ENCODE results near the gene CSTF3.
A peak's percentile ranks its signal among the peaks of the same experiment; 100 is the strongest.

CSTF3 gene

DNA sequence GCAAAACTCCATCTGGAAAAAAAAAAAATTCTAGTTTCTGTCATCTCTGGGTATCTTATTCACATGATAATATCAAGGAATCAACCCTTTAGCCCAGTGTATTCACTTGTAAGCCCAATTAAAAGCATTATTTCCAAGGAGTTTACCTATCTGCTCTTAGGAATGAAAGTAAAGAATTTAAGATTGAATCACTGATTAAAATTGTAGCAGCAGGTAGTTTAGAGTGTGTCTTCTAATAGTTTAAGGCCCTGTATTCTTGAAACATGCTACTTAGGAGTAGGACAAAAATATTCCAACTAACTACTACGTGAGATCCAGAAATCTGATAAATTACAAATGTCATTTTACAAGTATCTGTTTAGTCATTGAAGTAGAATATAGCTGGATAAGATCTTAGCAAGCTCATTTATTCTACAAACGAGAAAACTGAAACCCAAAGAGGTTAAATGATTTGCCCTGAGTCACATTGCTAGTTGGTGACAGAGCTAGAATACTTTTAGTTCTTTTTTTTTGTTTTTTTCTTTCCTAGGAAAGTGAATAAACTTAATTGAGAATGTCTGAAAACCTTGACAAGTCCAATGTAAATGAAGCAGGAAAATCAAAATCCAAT is 118.0 kb downstream of the CSTF3 start:
- no peak for DNase-seq (ENCODE audit: low read depth in 2 of 2)

GRCh38 chr11:33040862-33041453 is 120.3 kb downstream of the CSTF3 start:
- DNase-seq (ENCODE audit: low read depth in 2 of 2), result no peak

- no peak for DNase-seq (ENCODE audit: low read depth in 2 of 2)
These were observed 121.0 kb downstream of the CSTF3 start for GRCh38 chr11:33040033-33040861.

- DNase-seq (ENCODE audit: low read depth in 2 of 2), result peak; percentile 88 to 90
These were observed 121.8 kb downstream of the CSTF3 start, which contains the start of gene TCP11L1 for GRCh38 chr11:33039274-33040032. Gene TCP11L1 (plus strand): TSS chr11:33039572. CDS start chr11:33043774, 4,202 bp downstream.

DNA sequence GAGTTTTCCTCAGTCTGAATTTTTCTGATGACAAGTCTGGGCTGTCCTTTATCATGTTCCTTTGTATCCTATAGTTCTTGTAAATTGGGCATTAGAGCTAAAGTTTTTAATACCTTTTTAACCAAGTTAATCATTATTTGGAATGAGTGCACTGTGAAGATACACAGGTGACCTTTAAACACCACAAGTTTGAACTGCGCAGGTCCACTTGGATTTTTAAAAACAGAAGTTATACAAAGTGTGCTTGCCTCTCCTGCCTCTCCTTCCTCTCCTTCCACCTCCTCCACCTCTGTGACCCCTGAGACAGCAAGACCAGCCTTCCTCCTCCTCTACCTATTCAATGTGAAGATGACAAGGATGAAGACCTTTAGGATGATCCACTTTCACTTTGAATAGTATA is 126.3 kb downstream of the CSTF3 start:
- DNase-seq (ENCODE audit: low read depth in 2 of 2), result no peak

Measured in fibroblast of skin of left quadriceps (primary cell).